ENCODE measurements around the gene ANP32B.
"Not testable (repeated sequence)": the region's sequence is repeated elsewhere in the genome, so short reads cannot be mapped to it uniquely, and the experiment has no call there.

ANP32B gene

DNA sequence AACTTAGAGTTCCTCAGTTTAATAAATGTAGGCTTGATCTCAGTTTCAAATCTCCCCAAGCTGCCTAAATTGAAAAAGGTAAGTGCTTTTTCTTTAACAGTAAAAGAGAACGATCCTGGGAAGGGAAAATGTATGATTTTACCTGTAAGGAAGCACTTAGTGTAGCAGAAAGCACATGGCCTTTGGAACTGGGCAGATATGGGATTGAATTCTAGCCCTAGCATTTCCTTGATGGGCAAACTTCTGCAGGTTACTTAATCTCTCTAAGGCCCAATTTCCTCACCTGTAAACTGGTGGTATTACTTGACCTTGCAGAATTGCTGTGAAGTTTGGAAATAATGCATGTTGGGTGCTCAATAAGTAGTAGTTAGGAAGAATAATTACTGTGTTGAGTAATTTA, 11.6 kb downstream of the ANP32B start:
- no peak for DNase-seq

DNA sequence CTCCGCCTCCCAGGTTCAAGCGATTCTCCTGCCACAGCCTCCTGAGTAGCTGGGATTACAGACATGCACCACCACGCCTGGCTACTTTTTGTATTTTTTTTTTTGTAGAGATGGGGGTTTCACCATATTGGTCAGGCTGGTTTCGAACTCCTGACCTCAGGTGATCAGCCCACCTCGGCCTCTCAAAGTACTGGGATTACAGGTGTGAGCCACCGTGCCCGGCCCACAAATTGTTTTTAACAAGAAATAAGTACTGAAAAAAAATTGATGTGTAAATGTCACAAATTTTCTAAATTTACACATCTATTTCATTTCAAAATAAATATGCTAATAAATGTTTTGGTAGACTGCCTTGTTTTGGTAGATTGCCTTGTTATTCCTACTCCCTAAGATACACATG, 13.5 kb downstream of the ANP32B start:
- not testable (repeated sequence) for DNase-seq

DNA sequence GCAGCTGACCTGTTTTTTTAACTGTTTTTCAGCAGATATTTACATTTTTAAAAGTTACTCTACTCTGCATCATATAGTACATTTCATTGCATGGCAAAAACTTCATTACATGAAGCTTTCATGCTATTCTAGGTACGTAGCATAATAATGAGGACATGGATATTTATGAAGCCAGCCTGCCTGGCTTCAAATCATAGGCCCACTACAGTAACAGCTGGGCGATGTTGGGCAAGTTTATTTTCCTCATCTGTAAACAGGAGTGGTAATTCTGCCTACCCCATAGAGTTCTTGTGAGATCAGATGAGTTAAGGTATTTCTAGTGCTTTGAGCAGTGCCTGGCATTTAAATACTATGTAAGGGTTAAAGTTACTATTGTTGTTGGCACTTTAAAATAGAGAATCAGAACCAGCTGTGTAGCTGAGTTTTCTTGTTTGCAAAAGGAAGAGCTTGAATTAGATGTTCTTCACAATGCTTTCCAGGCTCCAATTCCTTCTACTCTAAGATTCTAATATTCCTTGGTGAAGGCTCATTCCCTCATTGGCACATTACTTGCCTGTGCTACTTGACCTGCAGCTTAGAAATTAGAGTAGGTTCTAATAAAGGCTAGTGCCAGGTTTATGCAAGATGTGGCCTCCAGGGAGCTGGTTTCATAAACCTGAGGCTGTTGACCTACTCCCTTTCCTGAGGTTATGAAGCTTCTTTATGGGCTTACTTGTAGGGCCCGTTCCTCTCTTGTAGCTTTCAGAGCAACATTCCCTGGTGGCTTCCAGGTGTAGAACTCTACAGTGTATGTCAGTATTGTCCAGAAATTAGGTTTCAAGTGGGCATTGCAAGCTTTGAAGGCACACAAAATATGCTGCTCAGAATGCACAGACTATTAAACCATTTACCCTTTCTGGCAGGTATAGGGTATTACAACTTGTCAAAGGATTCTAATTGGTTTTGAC, 14.5 kb downstream of the ANP32B start:
- no peak for DNase-seq

DNA sequence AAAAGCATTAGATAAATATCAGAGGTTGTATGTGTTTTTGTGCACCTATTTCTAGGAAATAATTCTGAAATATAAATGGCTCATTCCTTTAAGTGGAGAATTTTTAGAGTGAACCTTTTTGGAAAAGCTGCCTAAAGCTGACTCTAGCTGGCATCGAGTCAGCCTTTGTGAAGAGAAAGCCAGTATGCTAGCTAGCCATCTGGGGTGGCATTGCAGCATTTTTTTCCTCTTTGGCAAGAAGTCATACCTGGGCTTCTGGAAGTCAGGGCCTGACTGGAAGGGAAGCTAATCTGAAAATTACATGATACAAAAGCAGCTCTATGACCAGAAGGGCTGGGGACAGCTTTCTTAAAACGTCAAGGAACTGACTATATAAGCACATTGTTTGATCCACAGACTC, 19.7 kb downstream of the ANP32B start:
- DNase-seq = no peak

DNA sequence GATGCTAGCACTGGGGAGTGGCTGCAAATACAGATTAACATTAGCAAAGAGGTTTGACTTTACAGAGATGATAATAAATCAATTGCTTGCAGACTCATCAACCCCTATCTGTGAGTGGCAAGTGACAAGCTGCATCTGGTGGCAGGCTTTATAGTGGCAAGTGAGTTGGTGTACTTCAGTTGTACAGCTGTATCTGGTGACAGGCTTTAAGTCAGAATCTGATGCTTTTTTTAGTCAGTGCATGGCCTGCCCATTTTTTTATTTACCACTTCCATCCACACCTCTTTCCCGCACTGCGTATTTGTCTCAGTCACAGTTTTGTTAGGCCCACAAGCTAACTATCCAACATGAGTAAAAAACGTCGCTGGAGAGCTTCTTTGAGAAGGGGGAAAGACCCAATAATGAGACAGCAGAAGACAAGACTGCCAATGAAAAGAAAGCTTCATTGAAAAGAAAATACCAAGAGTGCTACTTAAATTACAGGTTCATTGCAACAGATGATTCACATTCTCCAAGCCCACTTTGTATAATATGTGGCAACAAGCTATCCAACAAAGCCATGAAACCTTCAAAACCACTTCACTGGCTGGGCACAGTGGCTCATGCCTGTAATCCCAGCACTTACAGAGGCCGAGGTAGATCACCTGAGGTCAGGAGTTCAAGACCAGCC, 23.1 kb downstream of the ANP32B start:
- DNase-seq = no peak

DNA sequence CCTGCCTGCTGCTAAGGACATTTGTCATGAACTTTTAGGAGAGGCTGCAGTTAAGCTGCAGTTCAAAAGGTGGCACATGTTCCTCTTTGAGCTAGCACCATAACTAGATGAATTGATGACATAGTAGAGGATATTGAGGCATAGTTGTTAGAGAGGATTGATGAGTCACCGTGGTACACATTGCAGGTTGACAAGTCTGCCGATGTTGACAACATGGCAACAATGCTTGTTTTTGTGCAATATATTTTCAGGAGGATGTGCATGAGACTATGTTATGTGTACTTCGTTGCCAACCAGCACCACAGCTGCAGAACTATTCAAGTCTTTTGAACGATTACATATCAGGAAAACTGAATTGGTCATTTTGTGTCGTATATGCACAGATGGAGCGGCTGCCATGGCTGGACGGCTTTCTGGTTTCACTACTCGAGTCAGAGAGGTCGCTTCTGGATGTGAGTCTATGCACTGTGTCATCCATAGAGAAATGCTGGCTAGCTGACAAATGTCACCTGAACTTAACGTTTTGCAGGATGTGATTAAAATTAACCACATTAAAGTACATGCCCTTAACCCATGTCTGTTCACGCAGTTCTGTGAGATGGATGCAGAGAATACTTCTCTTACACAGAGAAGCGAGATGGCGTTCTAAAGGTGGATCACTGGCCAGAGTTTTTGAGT, 24.2 kb downstream of the ANP32B start:
- DNase-seq = no peak

DNA sequence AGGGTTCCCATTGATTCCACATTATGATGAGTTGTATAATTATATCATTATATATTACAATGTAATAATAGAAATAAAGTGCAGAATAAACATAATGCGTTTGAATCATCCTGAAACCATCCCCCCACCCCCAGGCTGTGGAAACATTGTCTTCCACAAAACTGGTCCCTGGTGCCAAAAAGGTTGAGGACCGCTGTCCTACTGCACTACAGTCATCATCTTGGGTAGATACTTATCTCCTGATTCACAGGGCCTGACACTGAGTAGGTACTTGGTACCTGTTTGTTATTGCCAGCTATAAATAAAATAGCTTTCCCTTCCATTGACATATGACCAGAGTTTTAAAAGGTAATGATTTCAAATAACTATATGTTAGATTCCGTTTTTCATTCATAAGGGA, 25.6 kb downstream of the ANP32B start:
- DNase-seq = no peak

DNA sequence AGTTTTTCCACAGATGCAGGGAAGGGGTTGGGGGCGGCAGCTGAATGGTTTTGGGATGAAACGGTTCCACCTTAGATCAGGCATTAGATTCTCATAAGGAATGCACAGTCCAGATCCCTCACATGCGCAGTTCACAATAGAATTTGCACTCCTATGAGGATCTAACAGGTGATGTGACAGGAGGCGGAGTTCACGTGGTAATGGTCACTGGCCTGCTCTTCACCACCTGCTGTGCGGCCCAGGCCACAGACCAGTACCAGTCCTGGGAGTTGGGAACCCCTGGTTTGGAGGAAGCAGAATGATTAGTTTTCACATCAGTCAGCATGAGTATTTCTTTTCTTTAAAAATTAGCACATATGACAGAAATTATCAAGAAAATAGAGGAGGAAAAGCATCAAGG, 26.3 kb downstream of the ANP32B start:
- DNase-seq = no peak

DNA sequence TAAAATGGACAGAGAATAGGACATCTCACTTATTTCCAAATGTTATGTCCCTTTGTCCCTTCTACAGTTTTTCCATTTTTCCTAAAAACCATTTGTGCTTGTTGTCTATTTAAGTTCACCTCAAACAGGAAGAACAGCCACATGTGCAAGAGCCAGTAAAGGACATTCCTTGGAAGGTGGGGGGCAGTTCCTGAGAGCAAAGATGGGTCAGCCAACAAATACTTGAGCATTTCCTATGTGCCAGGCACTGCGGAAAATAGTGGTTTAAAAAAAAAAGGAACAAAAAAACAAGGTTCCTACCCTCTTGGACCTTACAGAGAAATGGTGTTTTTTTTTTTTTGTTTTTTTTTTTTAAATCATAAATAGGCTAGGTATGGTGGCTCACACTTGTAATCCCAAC, 26.8 kb downstream of the ANP32B start:
- DNase-seq = no peak

DNA sequence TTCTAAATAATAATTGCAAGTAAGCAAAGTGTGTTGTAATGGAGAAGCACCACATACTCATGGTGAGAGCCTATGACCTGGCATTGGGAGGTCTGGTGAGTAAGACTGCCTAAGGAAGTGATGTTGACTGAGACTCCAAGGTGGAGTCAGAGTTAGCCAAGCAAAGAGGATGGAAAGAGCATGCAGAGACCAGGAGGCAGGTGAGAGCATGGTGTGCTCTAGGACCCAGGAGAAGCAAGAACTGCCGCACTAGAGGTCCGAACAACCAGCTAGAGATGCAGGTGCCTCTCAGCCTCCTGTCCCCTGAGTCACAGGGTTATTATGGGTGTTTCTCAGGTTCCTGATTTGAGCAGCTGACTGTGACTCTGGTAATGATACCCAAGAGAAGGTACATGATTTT, 27.3 kb downstream of the ANP32B start:
- DNase-seq = peak; percentile 67

DNA sequence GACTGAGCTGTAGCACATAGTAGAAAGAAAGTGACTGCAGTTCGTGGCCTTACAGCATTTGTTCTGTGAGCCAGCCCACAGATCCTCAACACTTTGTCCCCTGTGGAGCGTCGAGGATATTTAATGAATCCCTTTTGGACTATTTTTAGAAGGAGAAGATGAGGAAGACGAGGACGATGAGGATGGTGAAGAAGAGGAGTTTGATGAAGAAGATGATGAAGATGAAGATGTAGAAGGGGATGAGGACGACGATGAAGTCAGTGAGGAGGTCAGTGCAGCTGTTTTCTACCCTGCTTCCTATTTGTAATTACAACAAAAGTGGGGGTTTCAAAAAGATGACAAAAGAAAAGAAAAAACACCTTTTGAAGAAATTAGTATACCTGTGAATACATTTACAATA, 28.0 kb downstream of the ANP32B start:
- DNase-seq = no peak

DNA sequence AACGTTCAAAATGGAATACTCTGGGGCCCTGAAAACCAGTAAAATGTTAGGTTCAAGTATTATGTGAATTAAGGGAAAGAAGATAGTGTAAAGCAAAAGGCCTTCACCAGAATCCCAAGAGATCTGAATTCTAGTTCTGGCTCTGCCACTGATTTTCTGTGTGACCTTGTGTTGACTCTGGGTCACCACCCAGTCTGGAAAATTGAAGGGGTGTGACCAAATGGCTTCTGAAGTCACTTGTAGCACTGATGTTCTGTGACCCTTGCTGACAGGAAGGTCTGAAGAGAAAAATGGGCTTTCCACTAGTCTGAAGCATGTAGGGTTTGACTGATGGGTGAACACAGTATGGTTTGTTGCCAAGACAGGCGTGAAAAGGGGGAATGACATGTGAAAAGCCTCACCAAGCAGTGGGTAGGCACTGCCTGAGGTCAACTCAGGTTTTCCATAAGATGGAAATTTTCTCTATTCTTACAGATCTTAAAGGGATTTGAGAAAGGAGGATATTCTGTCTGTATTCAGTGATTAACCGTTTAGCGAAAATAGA, 33.1 kb downstream of the ANP32B start:
- peak; percentile 23 for DNase-seq

DNA sequence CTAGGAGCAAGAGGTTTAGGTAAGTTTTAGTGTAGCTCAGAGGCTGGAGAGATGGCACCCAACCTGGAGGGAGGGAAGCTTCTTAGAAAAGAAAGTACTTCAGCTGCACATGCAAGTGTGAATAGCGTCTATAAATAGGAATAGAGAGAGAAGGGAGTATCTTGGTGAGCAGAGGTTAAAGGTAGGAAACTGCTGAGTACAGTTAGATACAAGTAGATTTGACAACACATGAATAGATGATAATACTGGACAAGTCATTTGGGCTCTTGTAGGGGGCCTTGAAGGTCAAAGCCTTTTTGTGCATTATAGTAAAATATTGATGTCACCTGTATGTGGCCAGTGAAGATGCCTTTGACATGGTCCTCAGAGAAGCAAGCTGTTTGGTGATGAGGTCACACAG, 34.2 kb downstream of the ANP32B start:
- peak; percentile 9 for DNase-seq

DNA sequence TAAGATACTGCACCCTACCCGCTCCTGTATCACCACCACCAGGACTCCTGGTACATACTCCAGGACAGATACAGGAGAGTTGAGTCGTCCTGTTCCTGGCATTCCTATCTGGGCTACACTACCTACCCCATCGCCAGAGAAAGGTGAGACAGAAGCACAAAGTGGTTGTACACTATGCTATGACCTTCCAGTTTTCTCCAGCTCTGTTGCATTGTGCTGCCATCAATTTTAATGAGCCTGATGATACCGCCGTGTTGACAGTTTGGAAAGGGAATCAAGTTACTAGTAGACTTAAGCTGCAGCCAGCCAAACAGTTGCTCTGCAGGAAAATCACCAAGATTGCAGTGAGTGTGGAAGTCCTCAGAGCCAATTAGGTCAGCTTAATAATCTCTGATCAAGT, 35.2 kb downstream of the ANP32B start:
- DNase-seq = peak; percentile 25

DNA sequence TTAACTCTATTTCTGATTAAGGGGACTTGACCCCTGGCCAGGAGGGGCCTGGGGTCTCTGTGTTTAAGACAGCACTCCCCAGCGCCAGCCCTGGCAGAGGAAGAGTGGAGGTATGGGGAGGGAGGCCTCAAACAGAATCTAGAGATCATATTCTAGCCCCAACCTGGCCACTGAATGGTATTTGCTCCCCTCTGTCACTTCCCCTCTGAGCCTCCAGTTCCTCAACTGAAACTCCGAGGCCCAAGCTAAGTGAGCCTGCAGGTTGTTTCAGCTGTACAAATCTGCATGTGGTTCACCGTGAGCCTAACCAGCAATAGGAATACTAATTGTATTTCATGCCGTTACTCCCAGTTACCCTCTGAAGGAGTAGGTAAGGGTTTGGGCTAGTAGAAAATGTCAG, 36.0 kb downstream of the ANP32B start:
- no peak for DNase-seq

DNA sequence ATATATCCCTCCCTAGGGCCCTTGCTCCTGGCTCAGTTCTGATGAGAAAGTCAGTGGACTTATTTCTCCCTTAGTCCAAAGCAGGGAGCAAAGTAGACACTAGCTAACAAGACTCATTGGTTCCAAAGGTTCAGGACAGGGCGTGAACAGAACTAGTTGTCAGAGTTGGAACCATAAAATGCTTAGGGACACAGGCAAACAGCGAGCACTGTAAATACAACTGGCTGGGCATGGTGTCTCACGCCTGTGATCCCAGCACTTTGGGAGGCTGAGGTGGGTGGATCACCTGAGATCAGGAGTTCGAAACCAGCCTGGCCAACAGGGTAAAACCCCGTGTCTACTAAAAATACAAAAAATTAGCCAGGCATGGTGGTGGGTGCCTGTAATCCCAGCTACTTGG, 36.7 kb downstream of the ANP32B start:
- peak; percentile 6 for DNase-seq

DNA sequence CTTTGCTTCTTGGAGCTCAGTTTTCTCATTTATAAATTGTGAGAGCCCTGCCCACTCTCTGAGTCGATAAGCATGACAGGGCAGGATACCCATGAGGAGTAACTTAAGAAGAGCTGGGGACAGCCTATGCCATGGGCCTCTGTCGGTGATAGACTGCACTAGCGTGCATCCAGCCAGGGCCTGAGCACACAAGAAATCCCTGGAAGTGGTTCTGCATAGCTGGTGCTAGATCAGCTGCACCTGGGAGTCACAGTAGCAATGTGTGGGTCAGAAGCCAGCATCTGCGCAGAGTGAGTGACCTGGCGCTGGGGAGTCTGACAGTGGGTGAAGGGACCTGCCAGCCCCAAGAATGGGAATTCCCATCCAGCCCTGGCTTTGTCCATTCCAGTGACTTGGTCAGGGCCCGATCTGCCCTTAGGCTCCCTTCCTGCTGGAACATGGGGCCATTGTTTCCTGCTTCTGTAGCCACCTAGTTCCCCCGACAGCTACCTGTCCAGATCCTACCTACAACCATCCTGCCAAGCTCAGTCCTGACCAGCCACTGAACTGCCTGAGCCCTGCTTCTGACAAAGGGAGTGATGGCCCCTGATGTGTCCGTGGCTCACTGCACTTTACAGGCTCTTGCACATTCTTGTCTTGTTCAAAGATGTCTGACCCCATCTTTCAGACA, 37.5 kb downstream of the ANP32B start:
- peak; percentile 32 for DNase-seq

DNA sequence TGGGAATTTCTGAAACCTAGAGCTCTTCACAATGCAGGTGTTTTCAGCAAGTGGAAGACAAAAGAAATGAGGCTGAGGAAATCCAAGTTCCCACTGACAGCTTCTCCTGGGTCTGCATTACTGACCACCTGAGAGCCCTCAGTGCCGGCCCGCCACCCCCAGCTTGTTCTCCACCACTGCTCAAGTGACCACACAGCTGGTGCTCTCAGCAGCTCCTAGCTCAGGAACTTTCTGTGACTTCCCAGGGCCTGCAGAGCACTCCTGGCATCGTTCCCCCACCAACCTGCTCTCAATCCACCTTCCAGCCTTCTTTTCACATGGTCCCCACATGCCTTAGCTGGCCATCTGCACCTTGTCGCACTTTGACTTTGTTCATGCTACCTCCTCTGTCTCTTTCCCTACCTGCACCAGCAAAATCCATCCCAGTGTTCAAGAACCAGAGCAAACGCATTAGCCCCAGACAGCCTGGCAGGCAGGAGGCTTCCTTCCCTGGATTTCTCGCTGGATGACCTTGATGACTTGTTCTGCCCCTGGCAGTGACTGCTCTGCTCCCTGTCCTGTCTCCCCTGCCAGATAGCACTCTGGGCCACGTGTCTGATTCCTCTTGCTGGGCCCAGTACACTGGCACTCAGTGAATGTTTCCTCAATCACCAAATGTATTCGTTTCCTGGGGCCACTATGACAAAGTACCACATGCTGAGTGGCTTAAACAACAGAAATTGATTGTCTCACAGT, 38.3 kb downstream of the ANP32B start:
- DNase-seq = peak; percentile 50

DNA sequence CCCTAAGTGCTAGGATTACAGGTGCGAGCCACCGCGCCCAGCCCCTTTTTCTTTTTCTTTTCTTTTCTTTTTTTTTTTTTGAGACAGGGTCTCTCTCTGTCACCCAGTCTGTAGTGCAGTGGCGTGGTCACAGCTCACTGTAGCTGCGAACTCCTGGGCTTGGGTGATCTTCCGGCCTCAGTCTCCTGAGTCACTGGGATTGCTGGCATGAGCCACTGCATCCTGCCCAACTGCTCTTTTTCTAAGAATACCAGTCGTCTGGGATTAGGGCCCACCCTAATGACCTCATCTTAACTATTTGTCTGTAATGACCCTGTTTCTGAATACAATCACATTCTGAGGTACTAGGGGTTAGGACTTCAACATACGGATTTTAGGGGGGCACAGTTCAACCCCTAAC, 39.3 kb downstream of the ANP32B start:
- peak; percentile 48 for DNase-seq

DNA sequence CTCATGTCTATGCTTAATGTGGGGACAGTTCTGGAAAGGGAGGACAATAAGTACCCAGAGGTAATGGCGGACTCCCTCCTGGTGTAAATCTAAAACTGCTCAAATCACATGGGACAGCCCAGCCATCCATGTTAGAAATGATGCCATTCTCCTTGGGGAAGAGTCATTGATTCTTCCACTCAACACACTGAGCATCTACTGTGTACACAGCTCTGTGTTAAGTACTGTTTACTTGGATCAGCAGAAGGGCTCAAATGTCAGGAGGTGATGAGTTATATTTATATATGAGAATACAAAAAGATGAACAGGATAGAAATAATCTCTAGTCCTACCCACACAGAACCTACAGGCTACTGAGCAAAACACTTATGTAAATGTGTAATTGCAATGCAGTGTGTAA, 41.6 kb downstream of the ANP32B start:
- DNase-seq = no peak

DNA sequence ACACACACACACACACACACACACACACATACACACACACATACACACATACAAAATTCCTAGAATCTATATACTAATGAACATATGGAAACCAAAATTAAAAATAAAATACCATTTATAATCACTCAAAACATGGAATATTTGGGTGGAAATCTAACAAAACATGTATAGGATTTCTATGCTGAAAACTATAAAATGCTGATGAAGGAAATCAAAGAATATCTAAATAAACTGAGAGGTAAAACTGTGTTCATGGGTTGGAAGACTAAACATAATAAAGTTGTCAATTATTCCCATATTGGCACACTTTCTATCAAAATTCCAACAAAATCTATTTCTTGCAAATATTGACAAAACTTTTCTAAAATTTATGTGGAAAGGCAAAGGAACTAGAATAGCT, 48.0 kb downstream of the ANP32B start:
- no peak for DNase-seq

DNA sequence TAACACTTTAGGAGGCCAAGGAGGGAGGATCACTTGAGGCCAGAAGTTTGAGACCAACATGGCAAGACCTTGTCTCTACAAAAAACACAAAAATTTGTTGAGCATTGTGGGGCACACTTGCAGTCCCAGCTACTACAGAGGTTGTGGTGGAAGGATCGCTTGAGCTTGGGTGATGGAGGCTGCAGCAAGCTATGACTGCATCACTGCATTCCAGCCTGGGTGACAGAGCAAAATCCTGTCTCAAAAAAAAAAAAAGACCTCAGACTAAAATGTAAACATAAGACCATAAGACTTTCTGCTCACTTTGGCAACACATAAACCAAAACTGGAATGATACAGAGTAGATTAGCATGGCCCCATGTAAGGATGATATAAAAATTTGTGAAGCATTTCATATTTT, 48.8 kb downstream of the ANP32B start:
- peak; percentile 58 for DNase-seq
